ENCODE measurements around the gene EBP.
A peak's percentile ranks its signal among the peaks of the same experiment; 100 is the strongest.

The EBP gene

DNA sequence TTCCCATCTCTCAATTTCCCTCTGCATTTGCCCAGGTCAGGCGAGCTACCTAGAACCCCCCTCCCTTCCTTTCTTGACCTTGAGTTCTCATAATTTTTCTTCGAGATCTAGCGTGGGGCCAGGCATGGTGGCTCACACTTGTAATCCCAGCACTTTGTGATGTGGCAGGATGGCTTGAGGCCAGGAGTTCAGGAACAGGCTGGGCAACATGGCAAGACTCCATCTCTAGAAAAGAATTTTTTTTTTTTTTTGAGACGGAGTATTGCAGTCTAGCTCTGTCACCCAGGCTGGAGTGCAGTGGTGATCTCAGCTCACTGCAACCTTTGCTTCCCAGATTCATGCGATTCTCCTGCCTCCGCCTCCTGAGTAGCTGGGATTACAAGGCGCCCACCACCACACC, 17.3 kb upstream of the EBP start:
- no peak overlapping the region for H3K4me3 ChIP-seq (ENCODE audit: control insufficient read depth, low read depth, low read length)
- TF ChIP-seq, protein P1, sequence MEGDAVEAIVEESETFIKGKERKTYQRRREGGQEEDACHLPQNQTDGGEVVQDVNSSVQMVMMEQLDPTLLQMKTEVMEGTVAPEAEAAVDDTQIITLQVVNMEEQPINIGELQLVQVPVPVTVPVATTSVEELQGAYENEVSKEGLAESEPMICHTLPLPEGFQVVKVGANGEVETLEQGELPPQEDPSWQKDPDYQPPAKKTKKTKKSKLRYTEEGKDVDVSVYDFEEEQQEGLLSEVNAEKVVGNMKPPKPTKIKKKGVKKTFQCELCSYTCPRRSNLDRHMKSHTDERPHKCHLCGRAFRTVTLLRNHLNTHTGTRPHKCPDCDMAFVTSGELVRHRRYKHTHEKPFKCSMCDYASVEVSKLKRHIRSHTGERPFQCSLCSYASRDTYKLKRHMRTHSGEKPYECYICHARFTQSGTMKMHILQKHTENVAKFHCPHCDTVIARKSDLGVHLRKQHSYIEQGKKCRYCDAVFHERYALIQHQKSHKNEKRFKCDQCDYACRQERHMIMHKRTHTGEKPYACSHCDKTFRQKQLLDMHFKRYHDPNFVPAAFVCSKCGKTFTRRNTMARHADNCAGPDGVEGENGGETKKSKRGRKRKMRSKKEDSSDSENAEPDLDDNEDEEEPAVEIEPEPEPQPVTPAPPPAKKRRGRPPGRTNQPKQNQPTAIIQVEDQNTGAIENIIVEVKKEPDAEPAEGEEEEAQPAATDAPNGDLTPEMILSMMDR (conservative IDR thresholded peaks at IDR 0.05; ENCODE audit: control insufficient read depth, insufficient read depth, low read depth, low read length) = no peak
- no peak for DNase-seq (ENCODE audit: low read depth)

DNA sequence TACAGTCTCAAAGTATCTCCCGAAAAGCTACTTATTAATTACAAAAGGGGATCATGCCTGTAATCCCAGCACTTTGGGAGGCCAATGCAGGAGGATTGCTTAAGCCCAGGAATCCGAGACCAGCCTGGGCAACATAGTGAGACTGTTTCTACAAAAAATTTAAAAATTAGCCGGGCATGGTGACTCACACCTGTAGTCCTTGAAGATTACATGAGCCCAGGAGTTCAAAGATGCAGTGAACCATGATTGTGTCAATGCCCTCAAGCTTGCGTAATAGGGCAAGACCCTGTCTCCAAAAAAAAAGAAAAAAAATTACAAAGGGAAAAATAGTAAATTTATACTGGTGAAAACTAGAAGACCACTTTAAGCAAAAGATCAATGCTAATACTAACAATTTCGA, 16.1 kb upstream of the EBP start:
- no peak overlapping the region for H3K4me3 ChIP-seq (ENCODE audit: control insufficient read depth, low read depth, low read length)
- TF ChIP-seq, protein P1 (conservative IDR thresholded peaks at IDR 0.05; ENCODE audit: control insufficient read depth, insufficient read depth, low read depth, low read length) = no peak
- DNase-seq (ENCODE audit: low read depth) = no peak

DNA sequence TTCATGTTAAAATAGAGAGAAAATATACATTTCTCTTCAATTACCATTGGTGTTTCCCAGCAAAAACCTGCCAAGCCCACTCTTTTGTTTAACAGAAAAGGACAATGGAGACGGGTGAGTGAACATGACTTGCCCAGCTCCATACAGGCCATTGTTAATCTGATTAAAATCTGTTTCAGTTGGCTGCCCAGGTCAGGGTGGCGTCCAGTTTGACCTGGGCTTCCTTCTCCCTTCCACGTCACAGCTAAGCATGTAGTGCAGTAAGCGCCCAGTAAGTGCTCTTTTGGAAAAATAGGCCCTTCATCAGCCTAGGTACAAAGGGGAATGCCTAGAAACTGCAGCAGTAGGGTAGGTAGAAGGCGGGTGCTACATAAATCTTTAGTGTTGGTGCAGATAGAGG, 14.4 kb upstream of the EBP start:
- TF ChIP-seq, protein P1 (conservative IDR thresholded peaks at IDR 0.05; ENCODE audit: control insufficient read depth, insufficient read depth, low read depth, low read length) = no peak
- DNase-seq (ENCODE audit: low read depth) = no peak
- H3K4me3 ChIP-seq (ENCODE audit: control insufficient read depth, low read depth, low read length) = no peak overlapping the region

DNA sequence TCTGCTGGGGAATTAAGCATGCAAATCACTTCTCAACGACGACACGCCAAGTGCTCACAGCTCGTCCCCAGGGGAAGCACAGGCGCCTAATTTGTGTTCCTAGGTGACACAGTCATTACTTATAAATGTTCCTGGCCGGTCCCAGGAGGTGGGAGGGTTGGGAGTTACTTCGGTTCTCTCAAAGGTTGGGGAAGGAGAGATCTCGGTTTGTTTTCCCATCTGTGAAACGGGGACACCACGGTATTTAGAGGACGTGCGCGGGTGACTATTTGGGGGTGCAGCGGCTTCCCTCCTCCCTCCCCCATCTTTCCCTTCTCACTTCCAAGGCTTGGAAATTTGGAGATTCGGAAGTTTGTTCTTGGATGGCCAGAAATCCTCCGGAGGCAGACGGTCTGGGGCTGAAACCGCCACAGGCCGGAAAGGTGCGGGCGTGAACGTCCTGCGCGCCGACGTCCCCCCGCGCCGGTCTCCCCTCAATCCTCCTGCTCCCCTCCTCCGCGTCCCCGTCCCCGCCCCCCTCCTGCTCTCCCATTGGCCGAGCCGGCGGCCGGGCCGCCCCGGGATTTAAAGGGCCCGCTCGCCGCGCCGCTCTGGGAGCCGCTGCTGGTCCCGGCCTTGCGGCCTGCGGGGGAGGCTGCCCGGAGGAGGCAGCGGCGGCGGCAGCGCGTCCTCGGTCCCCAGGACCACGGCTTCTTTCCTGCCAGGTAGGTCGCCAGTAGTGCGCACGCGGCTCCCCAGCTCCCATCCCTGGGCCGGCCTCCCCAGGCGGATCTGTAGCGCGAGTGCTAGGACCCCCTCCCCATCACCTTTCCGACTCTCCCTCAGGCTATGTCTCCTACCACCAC, 13.0 kb upstream of the EBP start, which contains the start of gene PORCN:
Gene PORCN (plus strand): TSS at position 593 of the 845 bp plus-strand sequence. CDS start 829 bp downstream, outside the sequence.
- DNase-seq (ENCODE audit: low read depth) = peak; percentile 41
- H3K4me3 ChIP-seq (ENCODE audit: control insufficient read depth, low read depth, low read length) = peak within 1 kb of the TSS; percentile 69
- TF ChIP-seq, protein P1 (conservative IDR thresholded peaks at IDR 0.05; ENCODE audit: control insufficient read depth, insufficient read depth, low read depth, low read length) = no peak

DNA sequence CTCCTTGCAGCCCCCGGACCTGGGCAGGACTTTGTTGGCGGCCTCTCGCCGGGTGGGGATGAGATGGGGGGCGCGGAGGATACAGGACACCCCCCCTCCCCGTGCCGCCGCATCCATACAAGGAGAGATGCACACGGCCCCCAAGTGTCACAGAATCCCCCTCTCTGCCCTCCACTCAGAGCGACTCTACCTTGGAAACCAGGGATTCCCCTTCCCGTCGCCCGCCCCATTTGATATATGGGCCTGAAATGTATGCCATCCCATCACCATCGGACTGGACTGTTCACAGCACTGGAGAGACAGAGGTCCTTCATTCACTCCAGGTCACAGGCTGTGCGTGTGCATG, 12.4 kb upstream of the EBP start:
- H3K4me3 ChIP-seq (ENCODE audit: control insufficient read depth, low read depth, low read length) = peak overlapping the region; percentile 69
- TF ChIP-seq, protein P1 (conservative IDR thresholded peaks at IDR 0.05; ENCODE audit: control insufficient read depth, insufficient read depth, low read depth, low read length) = no peak
- no peak for DNase-seq (ENCODE audit: low read depth)

DNA sequence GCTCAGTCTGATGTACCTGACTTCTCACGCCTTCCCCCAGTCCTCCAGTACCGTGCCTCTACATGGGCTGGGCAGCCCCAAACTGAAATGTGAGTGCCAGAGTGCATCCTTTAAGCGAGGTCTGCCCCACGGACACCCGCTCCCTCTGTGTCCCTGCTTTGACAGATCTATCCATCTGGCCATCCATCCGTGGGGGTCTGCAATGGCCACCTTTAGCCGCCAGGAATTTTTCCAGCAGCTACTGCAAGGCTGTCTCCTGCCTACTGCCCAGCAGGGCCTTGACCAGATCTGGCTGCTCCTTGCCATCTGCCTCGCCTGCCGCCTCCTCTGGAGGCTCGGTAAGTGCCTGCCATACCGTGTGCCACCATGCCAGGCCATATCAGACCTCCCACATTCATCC, 12.0 kb upstream of the EBP start:
- peak overlapping the region; percentile 69 for H3K4me3 ChIP-seq (ENCODE audit: control insufficient read depth, low read depth, low read length)
- TF ChIP-seq, protein P1 (conservative IDR thresholded peaks at IDR 0.05; ENCODE audit: control insufficient read depth, insufficient read depth, low read depth, low read length) = no peak
- DNase-seq (ENCODE audit: low read depth) = no peak
